Body of pancreas (tissue), 4 donors: Measurements from ENCODE around the gene FLYWCH1. TPM values are rescaled to one million over a fixed set of nuclear protein-coding genes. Genes with fewer than 3 reads are reported as not detected.

Experiments used
- ATAC-seq: fragments of 150-250 bp; one replicate; pipeline ENCODE4 v1.9.1; 2016
- DNase-seq, 4 donors: peaks; one replicate each; pipeline ENCODE4 v3.0.0-alpha.2; 2019
- H3K27ac ChIP-seq, 4 donors: fragments of 200-600 bp; sonication (generic); 1 replicate in 3 of 4; 2 replicates in 1 of 4; pipeline versions ENCODE4 v1.5.1 to v1.6.1; 2016 to 2019; ENCODE audit warnings: mild to moderate bottlenecking in 1 of 4, mixed read lengths in 1 of 4, moderate library complexity in 1 of 4
- H3K27me3 ChIP-seq, 2 donors: fragments of 200-600 bp; sonication (generic); one replicate each; pipeline ENCODE4 v1.6.0; 2016; ENCODE audit warnings: mild to moderate bottlenecking in 1 of 2
- H3K36me3 ChIP-seq, 2 donors: fragments of 200-600 bp; sonication (generic); replicated peaks in 1 of 2; 2 replicates each; pipeline ENCODE4 v1.5.1; 2016; ENCODE audit warnings: low read depth in 2 of 2; ENCODE audit not compliant: insufficient read depth in 1 of 2
- H3K4me1 ChIP-seq: fragments of 200-600 bp; sonication (generic); one replicate; pipeline ENCODE4 v1.6.0; 2016
- H3K4me3 ChIP-seq, 2 donors: fragments of 200-600 bp; sonication (generic); 1 replicate in 1 of 2; 2 replicates in 1 of 2; pipeline ENCODE4 v1.5.1; 2016 to 2019
- H3K9me3 ChIP-seq, 3 donors: fragments of 200-600 bp; sonication (generic); 1 replicate in 2 of 3; 2 replicates in 1 of 3; pipeline ENCODE4 v1.5.1; 2016
- POLR2A ChIP-seq, 3 donors: fragments of 450-650 bp; IDR thresholded peaks; one replicate each; pipeline ENCODE4 v1.6.1; 2016; ENCODE audit warnings: antibody characterized with exemption in 3 of 3, mild to moderate bottlenecking in 2 of 3
- WGBS, 2 donors: methylation state at CpG; one replicate each; pipeline ENCODE4 v1.1.5; 2017; 5-methylcytosine and 5-hydroxymethylcytosine counted together
- intact Hi-C: fragments of 100-400 bp; cut with DNase I; formaldehyde crosslinking; loops from one replicate; pipeline ENCODE4 v1.15.1; 2023
- total RNA-seq, 2 donors: library from RNA; depleted of rRNA; stranded (reverse); fragments of >200 nt; gene quantifications; one replicate each; pipeline ENCODE4 v1.1.0, GENCODE V29; 2016
- TF ChIP-seq, protein P1 (sequence below), 7 experiments: fragments of 450-650 bp in 4 of 7; fragments of 200-600 bp in 3 of 7; sonication (generic) in 3 of 7; IDR thresholded peaks; one replicate each; pipeline ENCODE4 v1.5.1; 2016 to 2019; ENCODE audit warnings: antibody characterized with exemption in 7 of 7

FLYWCH1 gene
- total RNA-seq, 2 donors from 2014 or later: 24.6 to 53.7 TPM

DNA sequence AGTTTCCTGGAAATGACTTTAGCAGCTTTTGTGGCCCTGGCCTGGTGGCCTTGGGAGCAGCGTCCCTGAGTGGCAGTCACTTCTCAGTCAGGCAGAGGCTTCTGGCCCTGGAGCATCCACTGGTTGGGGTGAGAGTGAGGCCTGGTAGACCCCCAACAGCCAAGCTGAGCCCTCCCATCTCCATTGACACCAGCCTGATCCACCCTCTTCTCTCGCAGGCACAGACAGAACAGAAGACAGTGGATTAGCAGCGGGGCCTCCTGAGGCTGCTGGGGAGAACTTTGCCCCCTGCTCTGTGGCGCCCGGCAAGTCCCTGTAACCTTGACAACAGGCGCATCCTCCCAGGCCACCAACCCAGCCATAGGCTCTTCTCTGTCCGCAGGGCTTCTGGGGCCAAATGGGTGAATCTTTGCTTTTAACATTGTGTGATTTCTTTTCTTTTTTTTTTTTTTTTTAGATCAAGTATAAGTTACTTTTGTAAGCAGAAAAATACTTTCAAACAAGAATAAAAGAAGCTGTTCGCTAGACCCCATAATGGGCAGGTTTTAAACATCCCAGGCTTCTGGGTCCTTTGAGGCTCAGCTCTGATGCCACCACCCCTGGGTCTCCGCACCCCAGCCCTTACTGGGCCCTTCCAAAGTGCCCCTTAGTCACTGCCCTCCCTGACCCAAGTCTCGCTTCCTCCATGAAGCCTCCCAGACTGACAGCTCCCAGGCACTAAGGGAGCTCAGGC lies 12.7 kb upstream of the FLYWCH1 start:
- intact Hi-C loops: no loop called here
- Histone ChIP-seq H3K9me3 (no peaks in the 10 kb centered on the region), H3K27me3 (no peaks in the 10 kb centered on the region), H3K36me3 (no peaks in the 10 kb centered on the region), H3K4me3 (no peak overlapping the region), H3K4me1 (peaks cover 5% of the 10 kb centered on the region), H3K27ac (no peak overlapping the region)
- ATAC-seq (no peak), DNase-seq (no peak)
- 87 to 95% methylated on average over 8 to 10 of the region's 10 CpGs for WGBS, 2 donors
- TF ChIP-seq, protein P1, sequence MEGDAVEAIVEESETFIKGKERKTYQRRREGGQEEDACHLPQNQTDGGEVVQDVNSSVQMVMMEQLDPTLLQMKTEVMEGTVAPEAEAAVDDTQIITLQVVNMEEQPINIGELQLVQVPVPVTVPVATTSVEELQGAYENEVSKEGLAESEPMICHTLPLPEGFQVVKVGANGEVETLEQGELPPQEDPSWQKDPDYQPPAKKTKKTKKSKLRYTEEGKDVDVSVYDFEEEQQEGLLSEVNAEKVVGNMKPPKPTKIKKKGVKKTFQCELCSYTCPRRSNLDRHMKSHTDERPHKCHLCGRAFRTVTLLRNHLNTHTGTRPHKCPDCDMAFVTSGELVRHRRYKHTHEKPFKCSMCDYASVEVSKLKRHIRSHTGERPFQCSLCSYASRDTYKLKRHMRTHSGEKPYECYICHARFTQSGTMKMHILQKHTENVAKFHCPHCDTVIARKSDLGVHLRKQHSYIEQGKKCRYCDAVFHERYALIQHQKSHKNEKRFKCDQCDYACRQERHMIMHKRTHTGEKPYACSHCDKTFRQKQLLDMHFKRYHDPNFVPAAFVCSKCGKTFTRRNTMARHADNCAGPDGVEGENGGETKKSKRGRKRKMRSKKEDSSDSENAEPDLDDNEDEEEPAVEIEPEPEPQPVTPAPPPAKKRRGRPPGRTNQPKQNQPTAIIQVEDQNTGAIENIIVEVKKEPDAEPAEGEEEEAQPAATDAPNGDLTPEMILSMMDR (IDR thresholded peaks at IDR 0.05): no peak
- no peak for TF ChIP-seq POLR2A (IDR thresholded peaks at IDR 0.05)

GRCh38 chr16:2899564-2900072 lies 12.1 kb upstream of the FLYWCH1 start:
- H3K27ac ChIP-seq: no peak overlapping the region

DNA sequence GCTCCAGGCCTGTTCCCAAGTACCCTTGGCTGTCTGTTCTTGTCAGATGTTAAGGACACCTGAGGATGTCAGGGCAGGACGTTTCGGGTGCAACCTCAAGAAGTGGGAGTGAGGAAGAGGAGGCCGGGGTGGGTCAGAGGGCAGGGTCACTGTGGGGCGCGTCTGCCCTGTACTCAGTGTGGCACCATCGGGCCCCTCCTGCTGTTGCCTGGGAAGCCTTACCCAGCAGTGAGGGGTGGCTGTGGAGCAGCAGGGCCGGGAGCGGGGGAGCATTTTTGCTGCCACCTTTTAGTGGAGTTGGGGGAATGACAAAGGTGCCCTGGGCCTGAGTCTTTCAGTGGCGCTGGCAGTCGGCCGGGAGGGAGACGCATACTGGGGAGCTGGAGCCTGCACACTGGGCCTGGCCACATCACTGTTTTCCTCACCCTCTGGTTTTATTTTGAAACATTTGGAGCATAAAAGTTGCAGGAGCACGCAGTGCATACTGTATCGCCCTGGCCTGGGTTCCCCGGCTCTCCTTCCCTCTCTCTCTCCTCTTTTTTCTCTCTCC lies 11.1 kb upstream of the FLYWCH1 start:
- H3K27ac ChIP-seq: no peak overlapping the region
- H3K27me3 ChIP-seq: no peaks in the 10 kb centered on the region
- no peak for ATAC-seq
- peaks cover 9% of the 10 kb centered on the region for H3K4me1 ChIP-seq
- 89 to 94% methylated on average over 12 to 13 of the region's 15 CpGs for WGBS, 2 donors
- no peaks in the 10 kb centered on the region for H3K9me3 ChIP-seq
- no peak overlapping the region for H3K4me3 ChIP-seq
- intact Hi-C loops: no loop called here
- no peak for DNase-seq
- no peaks in the 10 kb centered on the region for H3K36me3 ChIP-seq
- TF ChIP-seq, protein P1 (IDR thresholded peaks at IDR 0.05): no peak
- TF ChIP-seq POLR2A (IDR thresholded peaks at IDR 0.05): no peak

More at GRCh38 chr16:2899564-2900072, 12.1 kb upstream of the FLYWCH1 start:
- TF ChIP-seq, protein P1 (IDR thresholded peaks at IDR 0.05): no peak
- TF ChIP-seq POLR2A (IDR thresholded peaks at IDR 0.05): no peak
- peaks cover 6% of the 10 kb centered on the region for H3K4me1 ChIP-seq
- H3K27me3 ChIP-seq: no peaks in the 10 kb centered on the region
- H3K4me3 ChIP-seq: no peak overlapping the region
- no peaks in the 10 kb centered on the region for H3K36me3 ChIP-seq
- H3K9me3 ChIP-seq: no peaks in the 10 kb centered on the region
- ATAC-seq: no peak
- DNase-seq: no peak
- WGBS, 2 donors: 90 to 97% methylated on average over 11 to 13 of the region's 13 CpGs
- intact Hi-C loops: no loop called here

DNA sequence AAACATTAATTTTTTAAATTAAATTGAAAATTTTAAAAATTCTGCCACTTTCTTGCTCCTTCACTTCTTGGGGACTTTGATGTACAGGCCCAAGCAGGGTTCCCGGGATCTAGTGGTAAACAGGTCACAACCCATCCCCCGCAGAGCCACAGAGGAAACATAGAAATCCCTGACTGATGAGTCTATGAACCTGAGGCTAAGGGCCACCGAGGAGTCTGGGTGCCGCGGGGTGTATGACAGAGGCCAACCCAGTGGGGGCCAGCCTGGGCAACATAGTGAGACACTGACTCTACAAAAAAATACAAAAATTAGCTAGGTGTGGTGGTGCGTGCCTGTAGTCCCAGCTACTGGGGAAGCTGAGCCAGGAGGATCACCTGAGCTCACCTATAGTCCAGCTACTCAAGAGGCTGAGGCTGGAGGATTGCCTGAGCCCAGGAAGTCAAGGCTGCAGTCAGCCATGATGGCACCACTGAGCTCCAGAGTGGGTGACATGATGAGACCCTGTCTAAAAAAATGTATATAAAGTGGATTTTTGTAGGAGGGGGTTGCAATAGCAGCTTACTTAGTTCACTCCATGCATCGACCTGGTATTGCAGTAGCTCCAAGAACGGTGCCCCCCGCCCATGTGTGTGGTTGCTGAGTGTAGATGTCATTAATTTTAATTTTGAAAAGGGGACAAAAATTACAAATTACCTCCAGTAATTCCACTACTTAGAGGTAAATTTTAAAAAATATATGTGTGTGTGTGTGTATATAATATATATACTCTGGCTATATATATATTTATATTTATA lies 9.2 kb upstream of the FLYWCH1 start:
- Histone ChIP-seq H3K27me3 (no peaks in the 10 kb centered on the region), H3K4me3 (no peak overlapping the region), H3K4me1 (peaks cover 21% of the 10 kb centered on the region), H3K9me3 (no peaks in the 10 kb centered on the region), H3K36me3 (no peaks in the 10 kb centered on the region), H3K27ac (no peak overlapping the region)
- no peak for TF ChIP-seq POLR2A (IDR thresholded peaks at IDR 0.05)
- TF ChIP-seq, protein P1 (IDR thresholded peaks at IDR 0.05): no peak
- intact Hi-C loops: no loop called here
- DNase-seq: no peak
- WGBS, 2 donors: 90 to 93% methylated on average over 9 of the region's 9 CpGs
- no peak for ATAC-seq
